ENCODE data around the gene XAGE1B.

- TF ChIP-seq POLR2A (IDR thresholded peaks at IDR 0.05) = no peak
- TF ChIP-seq, protein P1, sequence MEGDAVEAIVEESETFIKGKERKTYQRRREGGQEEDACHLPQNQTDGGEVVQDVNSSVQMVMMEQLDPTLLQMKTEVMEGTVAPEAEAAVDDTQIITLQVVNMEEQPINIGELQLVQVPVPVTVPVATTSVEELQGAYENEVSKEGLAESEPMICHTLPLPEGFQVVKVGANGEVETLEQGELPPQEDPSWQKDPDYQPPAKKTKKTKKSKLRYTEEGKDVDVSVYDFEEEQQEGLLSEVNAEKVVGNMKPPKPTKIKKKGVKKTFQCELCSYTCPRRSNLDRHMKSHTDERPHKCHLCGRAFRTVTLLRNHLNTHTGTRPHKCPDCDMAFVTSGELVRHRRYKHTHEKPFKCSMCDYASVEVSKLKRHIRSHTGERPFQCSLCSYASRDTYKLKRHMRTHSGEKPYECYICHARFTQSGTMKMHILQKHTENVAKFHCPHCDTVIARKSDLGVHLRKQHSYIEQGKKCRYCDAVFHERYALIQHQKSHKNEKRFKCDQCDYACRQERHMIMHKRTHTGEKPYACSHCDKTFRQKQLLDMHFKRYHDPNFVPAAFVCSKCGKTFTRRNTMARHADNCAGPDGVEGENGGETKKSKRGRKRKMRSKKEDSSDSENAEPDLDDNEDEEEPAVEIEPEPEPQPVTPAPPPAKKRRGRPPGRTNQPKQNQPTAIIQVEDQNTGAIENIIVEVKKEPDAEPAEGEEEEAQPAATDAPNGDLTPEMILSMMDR (IDR thresholded peaks at IDR 0.05) = no peak
These were observed 41.3 kb upstream of the XAGE1B start for GRCh38 chrX:52558140-52558539.
